H9 (cell line): ENCODE results near the gene CCDC178. TPM values are rescaled to one million over a fixed set of nuclear protein-coding genes. Genes with fewer than 3 reads are reported as not detected.

Source experiments
- DNase-seq: peaks from one replicate; pipeline ENCODE4 v3.0.0-alpha.2; 2017
- H2AFZ ChIP-seq: one replicate; pipeline ENCODE4 v1.6.1; 2013; ENCODE audit warnings: mild to moderate bottlenecking, low read length, control low read depth, moderate library complexity
- H2AK5ac ChIP-seq: 2 replicates; pipeline ENCODE4 v1.6.1; 2013; ENCODE audit warnings: low read length, control low read depth, mixed read lengths; ENCODE audit not compliant: insufficient read length
- H2BK120ac ChIP-seq: one replicate; pipeline ENCODE4 v1.6.1; 2013; ENCODE audit warnings: low read depth, mild to moderate bottlenecking, low read length, control low read depth, inconsistent platforms; ENCODE audit not compliant: poor library complexity, severe bottlenecking
- H2BK12ac ChIP-seq: 2 replicates; pipeline ENCODE4 v1.6.1; 2013; ENCODE audit warnings: low read length, control low read depth, mixed read lengths, low read depth; ENCODE audit not compliant: insufficient read length
- H2BK15ac ChIP-seq: 2 replicates; pipeline ENCODE4 v1.6.1; 2013; ENCODE audit warnings: low read depth, low read length, control low read depth
- H2BK20ac ChIP-seq: one replicate; pipeline ENCODE4 v1.6.1; 2013; ENCODE audit warnings: low read depth, mild to moderate bottlenecking, low read length, control low read depth, inconsistent platforms; ENCODE audit not compliant: poor library complexity, severe bottlenecking
- H2BK5ac ChIP-seq: 2 replicates; pipeline ENCODE4 v1.6.1; 2013; ENCODE audit warnings: low read length, control low read depth, mixed read lengths; ENCODE audit not compliant: insufficient read length
- H3K14ac ChIP-seq: 2 replicates; pipeline ENCODE4 v1.6.1; 2013; ENCODE audit warnings: low read length, control low read depth; ENCODE audit not compliant: insufficient read depth
- H3K18ac ChIP-seq: 2 replicates; pipeline ENCODE4 v1.6.1; 2013; ENCODE audit warnings: low read depth, mild to moderate bottlenecking, mixed read lengths, low read length, control low read depth; ENCODE audit not compliant: insufficient read length
- H3K23ac ChIP-seq: 2 replicates; pipeline ENCODE4 v1.6.1; 2013; ENCODE audit warnings: low read length, control low read depth, mixed read lengths, low read depth; ENCODE audit not compliant: insufficient read length
- H3K23me2 ChIP-seq: 2 replicates; pipeline ENCODE4 v1.6.1; 2013; ENCODE audit warnings: low read depth, mild to moderate bottlenecking, mixed read lengths, low read length, control low read depth; ENCODE audit not compliant: insufficient read length, poor library complexity, severe bottlenecking
- H3K27ac ChIP-seq: 2 replicates; pipeline ENCODE4 v1.5.1; 2013; ENCODE audit warnings: low read length, control low read depth, mixed read lengths, low read depth; ENCODE audit not compliant: insufficient read length
- H3K27me3 ChIP-seq: 2 replicates; pipeline ENCODE4 v1.6.1; 2013; ENCODE audit warnings: low read length, control low read depth, inconsistent platforms; ENCODE audit not compliant: insufficient read depth
- H3K4ac ChIP-seq: 2 replicates; pipeline ENCODE4 v1.6.1; 2013; ENCODE audit warnings: low read depth, mild to moderate bottlenecking, control low read depth, inconsistent platforms, low read length, moderate library complexity
- H3K4me1 ChIP-seq: 2 replicates; pipeline ENCODE4 v1.6.1; 2013; ENCODE audit warnings: low read length, control low read depth, inconsistent platforms; ENCODE audit not compliant: insufficient read depth
- H3K4me2 ChIP-seq: 2 replicates; pipeline ENCODE4 v1.6.1; 2013; ENCODE audit warnings: low read length, control low read depth, mixed read lengths; ENCODE audit not compliant: insufficient read length, insufficient read depth
- H3K56ac ChIP-seq: 2 replicates; pipeline ENCODE4 v1.6.1; 2013; ENCODE audit warnings: low read depth, mild to moderate bottlenecking, mixed read lengths, low read length, control low read depth; ENCODE audit not compliant: insufficient read length
- H3K79me1 ChIP-seq: 2 replicates; pipeline ENCODE4 v1.6.1; 2013; ENCODE audit warnings: low read depth, mild to moderate bottlenecking, moderate library complexity, low read length, control low read depth, inconsistent platforms; ENCODE audit not compliant: insufficient read depth, poor library complexity, severe bottlenecking
- H3K79me2 ChIP-seq: 2 replicates; pipeline ENCODE4 v1.6.1; 2013; ENCODE audit warnings: low read length, control low read depth, inconsistent platforms; ENCODE audit not compliant: insufficient read depth
- H3K9ac ChIP-seq: 2 replicates; pipeline ENCODE4 v1.6.1; 2013; ENCODE audit warnings: low read length, control low read depth, mixed read lengths; ENCODE audit not compliant: insufficient read length; ENCODE audit errors: extremely low read depth
- H3K9me3 ChIP-seq: one replicate; pipeline ENCODE4 v1.6.1; 2013; ENCODE audit warnings: low read depth, low read length, inconsistent platforms; ENCODE audit not compliant: control insufficient read depth
- H3T11ph ChIP-seq: one replicate; pipeline ENCODE4 v1.6.1; 2013; ENCODE audit warnings: mild to moderate bottlenecking, low read length, control low read depth, inconsistent platforms
- H4K20me1 ChIP-seq: one replicate; pipeline ENCODE4 v1.6.1; 2013; ENCODE audit not compliant: control insufficient read depth, insufficient read length, insufficient read depth
- H4K5ac ChIP-seq: 2 replicates; pipeline ENCODE4 v1.6.1; 2013; ENCODE audit warnings: low read depth, mild to moderate bottlenecking, mixed read lengths, low read length, control low read depth; ENCODE audit not compliant: insufficient read length
- H4K8ac ChIP-seq: replicated peaks from 2 replicates; pipeline ENCODE4 v1.6.1; 2013; ENCODE audit warnings: low read length, control low read depth, mixed read lengths, low read depth; ENCODE audit not compliant: insufficient read length
- H4K91ac ChIP-seq: 2 replicates; pipeline ENCODE4 v1.6.1; 2013; ENCODE audit warnings: low read depth, mild to moderate bottlenecking, moderate library complexity, mixed read lengths, low read length, control low read depth; ENCODE audit not compliant: insufficient read length
- H3K27ac Mint-ChIP-seq, 3 experiments: 2 replicates in 2 of 3; 3 replicates in 1 of 3; pipeline ENCODE4 v1.8.0; 2020 to 2021; ENCODE audit warnings: mixed read lengths in 3 of 3, mild to moderate bottlenecking in 1 of 3, moderate library complexity in 1 of 3
- H3K27me3 Mint-ChIP-seq: 2 replicates; pipeline ENCODE4 v1.8.0; 2021; ENCODE audit warnings: low read depth, mild to moderate bottlenecking, moderate library complexity, mixed read lengths
- H3K36me3 Mint-ChIP-seq, 3 experiments: 2 replicates in 2 of 3; 3 replicates in 1 of 3; pipeline ENCODE4 v1.8.0; 2020 to 2021; ENCODE audit warnings: low read depth in 3 of 3, mixed read lengths in 3 of 3; ENCODE audit not compliant: insufficient read depth in 1 of 3
- H3K4me1 Mint-ChIP-seq, 2 experiments: 2 replicates each; pipeline ENCODE4 v1.8.0; 2020; ENCODE audit warnings: mixed read lengths in 2 of 2
- H3K4me3 Mint-ChIP-seq, 2 experiments: 2 replicates in 1 of 2; 3 replicates in 1 of 2; pipeline ENCODE4 v1.8.0; 2020 to 2021; ENCODE audit warnings: mild to moderate bottlenecking in 2 of 2, mixed read lengths in 2 of 2, moderate library complexity in 1 of 2
- H3K9me3 Mint-ChIP-seq, 2 experiments: 2 replicates in 1 of 2; 3 replicates in 1 of 2; pipeline ENCODE4 v1.8.0; 2020; ENCODE audit warnings: mild to moderate bottlenecking in 2 of 2, mixed read lengths in 2 of 2, moderate library complexity in 1 of 2
- CTCF ChIP-seq: fragments of 200-600 bp; sonication (generic); conservative IDR thresholded peaks from 3 replicates; pipeline ENCODE4 v1.8.0; 2021; ENCODE audit warnings: antibody characterized with exemption, mild to moderate bottlenecking
- WGBS: extraction: QIAGEN DNeasy Blood & Tissue Kit; methylation state at CpG from one replicate; pipeline ENCODE4 v1.1.7; 2013; ENCODE audit warnings: missing lambda C conversion rate, low lambda C conversion rate, mixed read lengths; ENCODE audit not compliant: insufficient read length; ENCODE audit errors: extremely low coverage; 5-methylcytosine and 5-hydroxymethylcytosine counted together
- total RNA-seq: library from RNA; stranded (reverse); gene quantifications from 2 replicates; pipeline ENCODE4 v1.2.1, GENCODE V29; 2021

CCDC178 gene
- total RNA-seq, 1 experiment from 2014 or later = not detected

DNA sequence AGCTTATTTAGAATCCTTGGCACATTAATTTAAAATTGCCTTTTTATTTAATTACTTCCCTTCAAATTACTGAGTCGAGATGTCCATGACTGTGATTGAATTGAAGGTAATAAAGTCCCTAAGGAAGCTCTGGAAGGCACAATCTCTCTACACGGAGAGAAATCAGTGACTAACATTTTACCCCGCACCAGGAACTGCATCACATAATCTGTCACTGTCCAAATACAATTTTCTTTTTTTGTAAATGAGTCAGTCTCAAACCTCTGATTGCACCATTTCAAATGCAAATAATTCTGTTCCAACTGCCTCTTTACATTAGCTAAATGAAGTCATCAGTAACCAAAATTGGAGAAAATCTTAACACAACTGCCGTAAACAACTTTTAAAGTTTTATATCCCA is 311.9 kb downstream of the CCDC178 start:
- no peak overlapping the region for H4K5ac ChIP-seq
- no peaks in the 10 kb centered on the region for H3K36me3 Mint-ChIP-seq
- no peak overlapping the region for H2BK15ac ChIP-seq
- no peak overlapping the region for H2AK5ac ChIP-seq
- no peak overlapping the region for H3K27ac Mint-ChIP-seq
- H3K4me1 ChIP-seq = no peaks in the 10 kb centered on the region
- no peak overlapping the region for H2BK12ac ChIP-seq
- H3K27ac ChIP-seq = no peak overlapping the region
- no peak overlapping the region for H3T11ph ChIP-seq
- H3K4ac ChIP-seq = no peak overlapping the region
- H3K14ac ChIP-seq = no peak overlapping the region
- no peak overlapping the region for H3K4me2 ChIP-seq
- H3K56ac ChIP-seq = no peak overlapping the region
- no peak for DNase-seq
- H3K27me3 Mint-ChIP-seq = no peaks in the 10 kb centered on the region; the same call in 1 of the 2 replicates
- H3K9me3 Mint-ChIP-seq = no peaks in the 10 kb centered on the region
- no peak overlapping the region for H4K91ac ChIP-seq
- H3K9ac ChIP-seq = no peak overlapping the region
- H4K8ac ChIP-seq = no peak overlapping the region
- H2BK20ac ChIP-seq = no peak overlapping the region
- H3K27me3 ChIP-seq = no peaks in the 10 kb centered on the region
- no peaks in the 10 kb centered on the region for H3K9me3 ChIP-seq
- no peaks in the 10 kb centered on the region for H3K79me1 ChIP-seq
- TF ChIP-seq CTCF = no peak
- no peak overlapping the region for H2BK5ac ChIP-seq
- WGBS = no CpG with 5 or more reads among the region's 4 CpGs
- H3K23ac ChIP-seq = no peak overlapping the region
- H3K79me2 ChIP-seq = no peaks in the 10 kb centered on the region
- no peak overlapping the region for H2AFZ ChIP-seq
- no peaks in the 10 kb centered on the region for H3K4me1 Mint-ChIP-seq
- H3K4me3 Mint-ChIP-seq = no peak overlapping the region
- H3K23me2 ChIP-seq = no peaks in the 10 kb centered on the region
- H3K18ac ChIP-seq = no peak overlapping the region
- H2BK120ac ChIP-seq = no peak overlapping the region
- H4K20me1 ChIP-seq = no peaks in the 10 kb centered on the region
